ENCODE measurements around the gene ADARB2. TPM values are rescaled to one million over a fixed set of nuclear protein-coding genes. Genes with fewer than 3 reads are reported as not detected.

Gene ADARB2
- total and polyA plus RNA-seq, 4 donors, result 0.55 to 0.70 (median 0.59) TPM; not detected in 1

DNA sequence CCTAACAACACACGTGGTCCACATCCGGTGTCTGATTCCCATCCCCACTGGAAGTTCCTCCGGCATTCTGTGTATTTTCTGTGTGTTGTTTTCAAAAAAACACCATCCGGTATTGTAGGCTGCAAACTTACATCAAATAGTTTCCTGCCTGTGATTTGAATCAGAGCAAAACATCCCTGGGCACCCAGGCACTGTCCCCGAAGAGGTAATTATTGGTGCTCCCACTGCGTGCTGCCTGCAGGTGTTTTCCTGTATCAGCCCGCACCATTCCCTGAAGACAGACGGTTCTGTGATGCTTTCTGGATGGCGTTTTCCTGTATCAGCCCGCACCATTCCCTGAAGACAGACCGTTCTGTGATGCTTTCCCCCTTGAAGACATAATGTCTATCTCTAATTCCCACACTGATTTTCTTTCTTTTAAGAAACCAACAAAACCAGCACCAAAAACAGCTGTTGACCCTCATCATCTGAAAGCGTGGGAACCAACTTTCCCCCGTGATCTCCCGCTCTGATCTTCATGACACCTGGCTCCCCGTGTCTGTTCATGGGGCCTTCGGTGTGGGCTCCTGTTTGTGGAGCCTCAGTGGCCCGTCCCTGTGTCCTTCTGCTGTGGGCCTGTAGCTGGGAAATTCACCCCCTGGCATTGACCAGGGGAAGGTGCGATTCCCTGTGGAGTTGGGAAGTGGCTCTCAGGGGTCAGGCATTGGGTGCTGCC is 205.3 kb downstream of the ADARB2 start:
- TF ChIP-seq, protein P1, sequence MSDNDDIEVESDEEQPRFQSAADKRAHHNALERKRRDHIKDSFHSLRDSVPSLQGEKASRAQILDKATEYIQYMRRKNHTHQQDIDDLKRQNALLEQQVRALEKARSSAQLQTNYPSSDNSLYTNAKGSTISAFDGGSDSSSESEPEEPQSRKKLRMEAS (IDR thresholded peaks at IDR 0.05), result no peak
- no peak for TF ChIP-seq EGR1 (IDR thresholded peaks at IDR 0.05; ENCODE audit: low read depth in 2 of 2)
- TF ChIP-seq, protein P2, sequence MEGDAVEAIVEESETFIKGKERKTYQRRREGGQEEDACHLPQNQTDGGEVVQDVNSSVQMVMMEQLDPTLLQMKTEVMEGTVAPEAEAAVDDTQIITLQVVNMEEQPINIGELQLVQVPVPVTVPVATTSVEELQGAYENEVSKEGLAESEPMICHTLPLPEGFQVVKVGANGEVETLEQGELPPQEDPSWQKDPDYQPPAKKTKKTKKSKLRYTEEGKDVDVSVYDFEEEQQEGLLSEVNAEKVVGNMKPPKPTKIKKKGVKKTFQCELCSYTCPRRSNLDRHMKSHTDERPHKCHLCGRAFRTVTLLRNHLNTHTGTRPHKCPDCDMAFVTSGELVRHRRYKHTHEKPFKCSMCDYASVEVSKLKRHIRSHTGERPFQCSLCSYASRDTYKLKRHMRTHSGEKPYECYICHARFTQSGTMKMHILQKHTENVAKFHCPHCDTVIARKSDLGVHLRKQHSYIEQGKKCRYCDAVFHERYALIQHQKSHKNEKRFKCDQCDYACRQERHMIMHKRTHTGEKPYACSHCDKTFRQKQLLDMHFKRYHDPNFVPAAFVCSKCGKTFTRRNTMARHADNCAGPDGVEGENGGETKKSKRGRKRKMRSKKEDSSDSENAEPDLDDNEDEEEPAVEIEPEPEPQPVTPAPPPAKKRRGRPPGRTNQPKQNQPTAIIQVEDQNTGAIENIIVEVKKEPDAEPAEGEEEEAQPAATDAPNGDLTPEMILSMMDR (IDR thresholded peaks at IDR 0.05; ENCODE audit: low read depth, low read length, missing input control), result no peak
- no peak for TF ChIP-seq NR2F2 (IDR thresholded peaks at IDR 0.05)
- no peak for TF ChIP-seq HNF4A (conservative IDR thresholded peaks at IDR 0.05)
- TF ChIP-seq RXRA (IDR thresholded peaks at IDR 0.05), result no peak
- no peak for TF ChIP-seq SP1 (IDR thresholded peaks at IDR 0.05)
- DNase-seq (ENCODE audit: low spot score), result no peak
- Histone ChIP-seq H3K27ac (ENCODE audit: low read depth in 1 of 2, low read length in 2 of 2) (no peak overlapping the region), H3K4me1 (ENCODE audit: control insufficient read depth in 4 of 4, insufficient read depth in 4 of 4, low read length in 3 of 4) (no peaks in the 10 kb centered on the region), H3K36me3 (ENCODE audit: control insufficient read depth in 4 of 4, insufficient read depth in 3 of 4, low read depth in 1 of 4, low read length in 3 of 4) (no peaks in the 10 kb centered on the region), H3K9me3 (ENCODE audit: control insufficient read depth in 4 of 4, low read length in 3 of 4) (no peaks in the 10 kb centered on the region), H3K4me3 (ENCODE audit: low read depth in 1 of 3, low read length in 3 of 3) (no peak overlapping the region), H3K27me3 (ENCODE audit: control insufficient read depth in 4 of 4, insufficient read depth in 4 of 4, low read length in 3 of 4) (peaks cover 0 to 2% (median 0%) of the 10 kb centered on the region in 4 donors), H3K9ac (ENCODE audit: low read depth in 1 of 2, low read length in 2 of 2) (no peak overlapping the region)
- 82% methylated on average over 18 of the region's 18 CpGs for WGBS

DNA sequence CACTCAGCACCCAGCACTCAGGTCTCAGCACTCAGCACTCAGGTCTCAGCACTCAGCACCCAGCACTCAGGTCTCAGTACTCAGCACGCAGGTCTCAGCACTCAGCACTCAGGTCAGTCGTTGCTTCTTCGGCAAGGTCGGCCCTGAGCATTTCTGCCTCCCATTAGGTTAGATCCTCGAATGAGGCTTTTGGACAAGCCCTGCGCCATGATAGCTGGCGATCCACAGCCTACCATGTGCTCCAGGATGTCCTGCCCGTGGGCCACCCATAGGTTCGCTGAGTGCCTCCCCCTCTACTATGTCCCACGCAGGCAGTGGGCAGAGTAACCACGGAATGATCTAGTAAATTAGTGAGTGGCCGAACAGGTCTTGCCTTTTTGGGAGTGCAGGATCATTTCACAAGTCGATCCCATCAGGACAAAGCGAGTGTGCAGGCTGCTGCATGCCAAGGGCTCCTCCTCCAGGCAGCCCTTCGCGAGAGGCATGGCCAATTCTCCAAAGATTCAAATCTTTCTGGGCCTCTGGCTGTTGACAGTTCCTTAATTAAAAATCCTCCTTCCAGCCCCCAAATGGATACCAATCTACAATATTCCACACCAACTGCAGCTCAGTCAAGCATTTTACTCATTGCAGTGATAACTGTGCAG is 206.3 kb downstream of the ADARB2 start:
- Histone ChIP-seq H3K4me3 (ENCODE audit: low read depth in 1 of 3, low read length in 3 of 3) (no peak overlapping the region), H3K27ac (ENCODE audit: low read depth in 1 of 2, low read length in 2 of 2) (no peak overlapping the region), H3K9me3 (ENCODE audit: control insufficient read depth in 4 of 4, low read length in 3 of 4) (peaks cover 0 to 2% (median 0%) of the 10 kb centered on the region in 4 donors), H3K4me1 (ENCODE audit: control insufficient read depth in 4 of 4, insufficient read depth in 4 of 4, low read length in 3 of 4) (no peaks in the 10 kb centered on the region), H3K36me3 (ENCODE audit: control insufficient read depth in 4 of 4, insufficient read depth in 3 of 4, low read depth in 1 of 4, low read length in 3 of 4) (no peaks in the 10 kb centered on the region), H3K27me3 (ENCODE audit: control insufficient read depth in 4 of 4, insufficient read depth in 4 of 4, low read length in 3 of 4) (peaks cover 0 to 5% (median 0%) of the 10 kb centered on the region in 4 donors), H3K9ac (ENCODE audit: low read depth in 1 of 2, low read length in 2 of 2) (no peak overlapping the region)
- TF ChIP-seq RXRA (IDR thresholded peaks at IDR 0.05) (no peak), FOXA2 (IDR thresholded peaks at IDR 0.05) (no peak), TAF1 (conservative IDR thresholded peaks at IDR 0.05) (no peak), EGR1 (IDR thresholded peaks at IDR 0.05; ENCODE audit: low read depth in 2 of 2) (no peak)
- TF ChIP-seq, protein P2 (IDR thresholded peaks at IDR 0.05; ENCODE audit: low read depth, low read length, missing input control), result no peak
- no peak for DNase-seq (ENCODE audit: low spot score)
- WGBS, result 85% methylated on average over 16 of the region's 16 CpGs

DNA sequence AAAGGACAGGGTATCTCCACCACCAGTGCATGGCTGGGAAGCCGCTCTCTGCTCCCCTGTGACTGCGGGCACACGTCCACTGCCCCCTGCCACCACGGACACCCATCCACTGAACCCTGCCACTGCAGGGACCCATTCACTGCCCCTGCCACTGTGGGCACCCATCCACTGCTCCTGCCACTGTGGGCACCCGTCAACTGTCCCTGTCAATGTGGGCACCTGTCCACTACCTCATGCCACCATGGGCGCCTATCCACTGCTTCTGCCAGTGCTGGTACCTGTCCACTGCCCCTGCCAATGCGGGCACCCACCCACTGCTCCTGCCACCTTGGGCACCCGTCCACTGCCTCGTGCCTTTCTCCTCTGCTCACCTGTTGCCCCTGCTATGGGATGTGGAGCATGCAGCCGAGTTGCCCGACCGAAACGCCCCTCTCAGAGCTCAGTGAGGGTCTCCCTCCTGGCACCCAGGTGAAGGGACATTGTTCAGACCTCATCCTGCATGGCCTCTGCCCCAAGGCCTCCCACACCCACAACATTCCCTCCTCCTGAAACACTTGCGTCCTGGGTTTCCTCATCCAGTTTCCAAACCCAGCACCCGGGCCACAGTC is 207.4 kb downstream of the ADARB2 start:
- no peak overlapping the region for H3K27ac ChIP-seq (ENCODE audit: low read depth in 1 of 2, low read length in 2 of 2)
- WGBS, result 89% methylated on average over 15 of the region's 15 CpGs
- no peak for DNase-seq (ENCODE audit: low spot score)
- no peak overlapping the region for H3K4me3 ChIP-seq (ENCODE audit: low read depth in 1 of 3, low read length in 3 of 3)
- H3K36me3 ChIP-seq (ENCODE audit: control insufficient read depth in 4 of 4, insufficient read depth in 3 of 4, low read depth in 1 of 4, low read length in 3 of 4), result no peaks in the 10 kb centered on the region
- peaks cover 0 to 5% (median 0%) of the 10 kb centered on the region in 4 donors for H3K27me3 ChIP-seq (ENCODE audit: control insufficient read depth in 4 of 4, insufficient read depth in 4 of 4, low read length in 3 of 4)
- H3K9ac ChIP-seq (ENCODE audit: low read depth in 1 of 2, low read length in 2 of 2), result no peak overlapping the region
- H3K9me3 ChIP-seq (ENCODE audit: control insufficient read depth in 4 of 4, low read length in 3 of 4), result peaks cover 0 to 2% (median 0%) of the 10 kb centered on the region in 4 donors
- no peaks in the 10 kb centered on the region for H3K4me1 ChIP-seq (ENCODE audit: control insufficient read depth in 4 of 4, insufficient read depth in 4 of 4, low read length in 3 of 4)
- TF ChIP-seq SP1 (IDR thresholded peaks at IDR 0.05) (no peak), JUND (IDR thresholded peaks at IDR 0.05) (no peak), TAF1 (conservative IDR thresholded peaks at IDR 0.05) (no peak), FOXA2 (IDR thresholded peaks at IDR 0.05) (no peak), HNF4A (conservative IDR thresholded peaks at IDR 0.05) (no peak), HNF4G (IDR thresholded peaks at IDR 0.05) (no peak), FOXA1 (IDR thresholded peaks at IDR 0.05) (no peak), YY1 (IDR thresholded peaks at IDR 0.05) (no peak), NR2F2 (IDR thresholded peaks at IDR 0.05) (no peak)
- TF ChIP-seq, protein P2 (IDR thresholded peaks at IDR 0.05; ENCODE audit: low read depth, low read length, missing input control), result no peak
- TF ChIP-seq, protein P3, sequence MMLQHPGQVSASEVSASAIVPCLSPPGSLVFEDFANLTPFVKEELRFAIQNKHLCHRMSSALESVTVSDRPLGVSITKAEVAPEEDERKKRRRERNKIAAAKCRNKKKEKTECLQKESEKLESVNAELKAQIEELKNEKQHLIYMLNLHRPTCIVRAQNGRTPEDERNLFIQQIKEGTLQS (IDR thresholded peaks at IDR 0.05), result no peak
